Measurements from ENCODE around the gene UBE2V1.

The UBE2V1 gene

DNA sequence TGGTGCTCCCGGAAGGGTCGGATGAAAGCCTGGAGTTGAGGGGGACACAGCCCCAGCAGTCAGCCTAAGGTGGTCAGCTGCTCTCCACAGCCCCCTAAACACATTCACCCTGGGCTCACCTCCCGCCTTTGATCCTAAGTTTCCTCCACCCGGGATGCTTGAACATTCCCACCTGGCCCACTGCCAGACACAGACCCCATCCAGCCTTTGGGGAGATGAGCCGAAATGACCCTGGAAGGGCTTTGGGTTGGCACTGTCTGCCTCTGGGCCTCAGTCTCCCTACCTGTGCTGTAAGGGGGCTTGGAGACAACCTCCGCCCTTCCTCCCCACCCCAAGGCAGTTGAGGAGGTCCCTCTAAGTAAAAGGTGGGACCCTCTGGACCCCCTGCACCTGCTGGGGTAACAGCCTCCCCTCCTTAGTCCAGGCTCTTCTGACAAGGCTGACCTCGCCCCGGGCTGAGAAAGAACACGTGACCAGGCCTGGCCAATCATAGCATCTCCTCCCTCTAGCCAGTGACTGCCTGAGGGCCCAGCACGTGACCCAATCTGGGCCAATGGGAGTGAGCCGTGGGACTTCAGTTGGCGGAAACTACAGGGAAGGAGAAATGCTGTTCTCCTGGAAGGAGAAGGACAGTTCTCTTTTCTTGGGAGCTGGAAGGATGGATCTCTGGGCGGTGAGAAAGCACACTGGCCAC lies 16.9 kb upstream of the UBE2V1 start:
- Histone ChIP-seq H3K27me3 (ENCODE audit: insufficient read depth, low read length, poor library complexity, severe bottlenecking) (no peaks in the 10 kb centered on the region), H3K9me2 (replicated peaks; ENCODE audit: low read depth, low read length) (no peaks in the 10 kb centered on the region), H3K36me3 (ENCODE audit: insufficient read depth, low read length) (peaks cover 91% of the 10 kb centered on the region; the same call in 1 of the 2 replicates), H3K9me3 (ENCODE audit: insufficient read depth, low read depth, low read length) (no peaks in the 10 kb centered on the region), H3K9ac (ENCODE audit: low read depth, low read length, poor library complexity, severe bottlenecking) (no peak overlapping the region), H3K4me1 (ENCODE audit: insufficient read depth, low read length, poor library complexity, severe bottlenecking) (no peaks in the 10 kb centered on the region), H3K79me2 (ENCODE audit: insufficient read depth, low read length) (peaks cover 7% of the 10 kb centered on the region; the same call in 1 of the 2 replicates), H4K20me1 (ENCODE audit: insufficient read depth, low read length, poor library complexity, severe bottlenecking) (no peaks in the 10 kb centered on the region), H3F3A (ENCODE audit: low read depth) (no peaks in the 10 kb centered on the region), H2AFZ (ENCODE audit: low read length) (no peak overlapping the region), H3K4me2 (ENCODE audit: low read depth, low read length, poor library complexity, severe bottlenecking) (no peak overlapping the region), H3K4me3 (ENCODE audit: low read length, poor library complexity, severe bottlenecking) (no peak overlapping the region)
- no peak for TF ChIP-seq EZH2phosphoT487 (IDR thresholded peaks at IDR 0.05; ENCODE audit: borderline replicate concordance)
- TF ChIP-seq, protein P1, sequence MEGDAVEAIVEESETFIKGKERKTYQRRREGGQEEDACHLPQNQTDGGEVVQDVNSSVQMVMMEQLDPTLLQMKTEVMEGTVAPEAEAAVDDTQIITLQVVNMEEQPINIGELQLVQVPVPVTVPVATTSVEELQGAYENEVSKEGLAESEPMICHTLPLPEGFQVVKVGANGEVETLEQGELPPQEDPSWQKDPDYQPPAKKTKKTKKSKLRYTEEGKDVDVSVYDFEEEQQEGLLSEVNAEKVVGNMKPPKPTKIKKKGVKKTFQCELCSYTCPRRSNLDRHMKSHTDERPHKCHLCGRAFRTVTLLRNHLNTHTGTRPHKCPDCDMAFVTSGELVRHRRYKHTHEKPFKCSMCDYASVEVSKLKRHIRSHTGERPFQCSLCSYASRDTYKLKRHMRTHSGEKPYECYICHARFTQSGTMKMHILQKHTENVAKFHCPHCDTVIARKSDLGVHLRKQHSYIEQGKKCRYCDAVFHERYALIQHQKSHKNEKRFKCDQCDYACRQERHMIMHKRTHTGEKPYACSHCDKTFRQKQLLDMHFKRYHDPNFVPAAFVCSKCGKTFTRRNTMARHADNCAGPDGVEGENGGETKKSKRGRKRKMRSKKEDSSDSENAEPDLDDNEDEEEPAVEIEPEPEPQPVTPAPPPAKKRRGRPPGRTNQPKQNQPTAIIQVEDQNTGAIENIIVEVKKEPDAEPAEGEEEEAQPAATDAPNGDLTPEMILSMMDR (conservative IDR thresholded peaks at IDR 0.05; ENCODE audit: low read length): no peak

DNA sequence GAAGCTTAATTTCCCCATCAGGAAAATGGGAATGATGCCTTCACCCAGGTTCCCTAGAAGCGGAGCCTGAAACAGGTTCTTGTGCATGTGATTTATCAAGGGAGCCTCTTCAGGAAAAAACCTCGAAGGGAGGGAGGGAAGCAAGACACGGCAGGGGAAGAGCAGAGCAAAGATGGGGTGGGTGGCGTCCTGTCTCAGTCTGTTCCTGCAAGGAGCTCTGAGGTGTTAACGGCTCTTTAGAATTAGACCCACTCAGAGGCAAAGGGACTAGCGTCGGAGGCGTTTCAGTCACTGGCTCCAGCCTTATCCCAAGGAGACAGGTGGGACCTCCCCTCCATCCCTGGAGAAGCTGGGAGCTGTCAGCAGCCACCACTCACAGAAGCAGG lies 15.6 kb upstream of the UBE2V1 start:
- peaks cover 4% of the 10 kb centered on the region; the same call in 1 of the 2 replicates for H3K79me2 ChIP-seq (ENCODE audit: insufficient read depth, low read length)

GRCh38 chr20:50127587-50128519 lies 14.9 kb upstream of the UBE2V1 start:
- Histone ChIP-seq H3K36me3 (ENCODE audit: insufficient read depth, low read length) (peaks cover 90% of the 10 kb centered on the region; the same call in 1 of the 2 replicates), H3K4me3 (ENCODE audit: low read length, poor library complexity, severe bottlenecking) (no peak overlapping the region), H4K20me1 (ENCODE audit: insufficient read depth, low read length, poor library complexity, severe bottlenecking) (no peaks in the 10 kb centered on the region), H3K79me2 (ENCODE audit: insufficient read depth, low read length) (peaks cover under 1% of the 10 kb centered on the region; the same call in 1 of the 2 replicates), H3K9ac (ENCODE audit: low read depth, low read length, poor library complexity, severe bottlenecking) (no peak overlapping the region), H3K9me3 (ENCODE audit: insufficient read depth, low read depth, low read length) (no peaks in the 10 kb centered on the region), H3F3A (ENCODE audit: low read depth) (no peaks in the 10 kb centered on the region), H2AFZ (ENCODE audit: low read length) (no peak overlapping the region), H3K4me2 (ENCODE audit: low read depth, low read length, poor library complexity, severe bottlenecking) (no peak overlapping the region), H3K4me1 (ENCODE audit: insufficient read depth, low read length, poor library complexity, severe bottlenecking) (no peaks in the 10 kb centered on the region), H3K27me3 (ENCODE audit: insufficient read depth, low read length, poor library complexity, severe bottlenecking) (no peaks in the 10 kb centered on the region), H3K9me2 (replicated peaks; ENCODE audit: low read depth, low read length) (no peaks in the 10 kb centered on the region)
- no peak for TF ChIP-seq EZH2phosphoT487 (IDR thresholded peaks at IDR 0.05; ENCODE audit: borderline replicate concordance)
- TF ChIP-seq, protein P1 (conservative IDR thresholded peaks at IDR 0.05; ENCODE audit: low read length): no peak

More for the DNA sequence above, 15.6 kb upstream of the UBE2V1 start:
- Histone ChIP-seq H3K9me2 (replicated peaks; ENCODE audit: low read depth, low read length) (no peaks in the 10 kb centered on the region), H3K9ac (ENCODE audit: low read depth, low read length, poor library complexity, severe bottlenecking) (no peak overlapping the region), H3K4me2 (ENCODE audit: low read depth, low read length, poor library complexity, severe bottlenecking) (no peak overlapping the region), H3K27me3 (ENCODE audit: insufficient read depth, low read length, poor library complexity, severe bottlenecking) (no peaks in the 10 kb centered on the region), H3K4me3 (ENCODE audit: low read length, poor library complexity, severe bottlenecking) (no peak overlapping the region), H2AFZ (ENCODE audit: low read length) (no peak overlapping the region), H3K4me1 (ENCODE audit: insufficient read depth, low read length, poor library complexity, severe bottlenecking) (no peaks in the 10 kb centered on the region), H3F3A (ENCODE audit: low read depth) (no peaks in the 10 kb centered on the region), H3K36me3 (ENCODE audit: insufficient read depth, low read length) (peaks cover 92% of the 10 kb centered on the region; the same call in 1 of the 2 replicates), H3K9me3 (ENCODE audit: insufficient read depth, low read depth, low read length) (no peaks in the 10 kb centered on the region), H4K20me1 (ENCODE audit: insufficient read depth, low read length, poor library complexity, severe bottlenecking) (no peaks in the 10 kb centered on the region)
- TF ChIP-seq, protein P1 (conservative IDR thresholded peaks at IDR 0.05; ENCODE audit: low read length): no peak
- TF ChIP-seq EZH2phosphoT487 (IDR thresholded peaks at IDR 0.05; ENCODE audit: borderline replicate concordance): no peak
